ENCODE data around the gene PPP1R1C. TPM values are rescaled to one million over a fixed set of nuclear protein-coding genes. Genes with fewer than 3 reads are reported as not detected.

The PPP1R1C gene
- total RNA-seq, 1 donor from 2014 or later: 0.50 TPM

- no peaks in the 10 kb centered on the region for H3K27me3 ChIP-seq (ENCODE audit: insufficient read depth, low read length)
- no peak for DNase-seq (ENCODE audit: low read depth)
- no peak overlapping the region for H3K27ac ChIP-seq (ENCODE audit: low read depth, low read length)
- no peaks in the 10 kb centered on the region for H3K9me3 ChIP-seq (ENCODE audit: insufficient read depth, low read depth, low read length)
- peaks cover 7% of the 10 kb centered on the region for H3K4me1 Mint-ChIP-seq (ENCODE audit: low read depth, unreplicated experiment)
- H3K9me3 Mint-ChIP-seq (ENCODE audit: unreplicated experiment): no peaks in the 10 kb centered on the region
- no peak overlapping the region for H3K9ac ChIP-seq (ENCODE audit: low read length)
- FAIRE-seq: no peak
- H2AFZ ChIP-seq (ENCODE audit: low read depth, low read length): no peak overlapping the region
- H3K79me2 ChIP-seq (ENCODE audit: insufficient read depth, low read length): no peaks in the 10 kb centered on the region
- H3K27me3 Mint-ChIP-seq (ENCODE audit: low read depth, unreplicated experiment): no peaks in the 10 kb centered on the region
- no peak overlapping the region for H3K4me2 ChIP-seq (ENCODE audit: low read length)
- no peak for TF ChIP-seq EZH2 (IDR thresholded peaks at IDR 0.05; ENCODE audit: insufficient read depth, low read length)
- TF ChIP-seq, protein P1, sequence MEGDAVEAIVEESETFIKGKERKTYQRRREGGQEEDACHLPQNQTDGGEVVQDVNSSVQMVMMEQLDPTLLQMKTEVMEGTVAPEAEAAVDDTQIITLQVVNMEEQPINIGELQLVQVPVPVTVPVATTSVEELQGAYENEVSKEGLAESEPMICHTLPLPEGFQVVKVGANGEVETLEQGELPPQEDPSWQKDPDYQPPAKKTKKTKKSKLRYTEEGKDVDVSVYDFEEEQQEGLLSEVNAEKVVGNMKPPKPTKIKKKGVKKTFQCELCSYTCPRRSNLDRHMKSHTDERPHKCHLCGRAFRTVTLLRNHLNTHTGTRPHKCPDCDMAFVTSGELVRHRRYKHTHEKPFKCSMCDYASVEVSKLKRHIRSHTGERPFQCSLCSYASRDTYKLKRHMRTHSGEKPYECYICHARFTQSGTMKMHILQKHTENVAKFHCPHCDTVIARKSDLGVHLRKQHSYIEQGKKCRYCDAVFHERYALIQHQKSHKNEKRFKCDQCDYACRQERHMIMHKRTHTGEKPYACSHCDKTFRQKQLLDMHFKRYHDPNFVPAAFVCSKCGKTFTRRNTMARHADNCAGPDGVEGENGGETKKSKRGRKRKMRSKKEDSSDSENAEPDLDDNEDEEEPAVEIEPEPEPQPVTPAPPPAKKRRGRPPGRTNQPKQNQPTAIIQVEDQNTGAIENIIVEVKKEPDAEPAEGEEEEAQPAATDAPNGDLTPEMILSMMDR (IDR thresholded peaks at IDR 0.05; ENCODE audit: insufficient read depth, low read depth, low read length): no peak
- no peaks in the 10 kb centered on the region for H3K36me3 Mint-ChIP-seq (ENCODE audit: low read depth, unreplicated experiment)
- H4K20me1 ChIP-seq (ENCODE audit: insufficient read depth, low read length): no peaks in the 10 kb centered on the region
- no peak overlapping the region for H3K4me3 Mint-ChIP-seq (ENCODE audit: unreplicated experiment)
- no peak overlapping the region for H3K4me3 ChIP-seq (ENCODE audit: insufficient read depth, low read depth, low read length)
- no peak overlapping the region for H3K27ac Mint-ChIP-seq (ENCODE audit: unreplicated experiment)
- no peaks in the 10 kb centered on the region for H3K4me1 ChIP-seq (ENCODE audit: insufficient read depth, low read length)
- H3K36me3 ChIP-seq (ENCODE audit: insufficient read depth, low read length): no peaks in the 10 kb centered on the region
Measured at GRCh38 chr2:181984060-181984459, 1.6 kb upstream of the PPP1R1C start.

GRCh38 chr2:181984814-181985631, 630 bp upstream of the PPP1R1C start:
- Histone ChIP-seq H3K36me3 (ENCODE audit: insufficient read depth, low read length) (no peaks in the 10 kb centered on the region), H4K20me1 (ENCODE audit: insufficient read depth, low read length) (no peaks in the 10 kb centered on the region), H3K4me3 (ENCODE audit: insufficient read depth, low read depth, low read length) (no peak overlapping the region), H3K27me3 (ENCODE audit: insufficient read depth, low read length) (no peaks in the 10 kb centered on the region), H3K79me2 (ENCODE audit: insufficient read depth, low read length) (no peaks in the 10 kb centered on the region), H3K9ac (ENCODE audit: low read length) (no peak overlapping the region), H2AFZ (ENCODE audit: low read depth, low read length) (no peak overlapping the region), H3K4me2 (ENCODE audit: low read length) (no peak overlapping the region), H3K4me1 (ENCODE audit: insufficient read depth, low read length) (no peaks in the 10 kb centered on the region), H3K9me3 (ENCODE audit: insufficient read depth, low read depth, low read length) (no peaks in the 10 kb centered on the region), H3K27ac (ENCODE audit: low read depth, low read length) (no peak overlapping the region)
- TF ChIP-seq, protein P1 (IDR thresholded peaks at IDR 0.05; ENCODE audit: insufficient read depth, low read depth, low read length): no peak
- TF ChIP-seq EZH2 (IDR thresholded peaks at IDR 0.05; ENCODE audit: insufficient read depth, low read length): no peak
- DNase-seq (ENCODE audit: low read depth) (no peak), FAIRE-seq (no peak)
- H3K4me1 Mint-ChIP-seq (ENCODE audit: low read depth, unreplicated experiment): peaks cover 7% of the 10 kb centered on the region
- no peak overlapping the region for H3K4me3 Mint-ChIP-seq (ENCODE audit: unreplicated experiment)
- no peaks in the 10 kb centered on the region for H3K36me3 Mint-ChIP-seq (ENCODE audit: low read depth, unreplicated experiment)
- no peaks in the 10 kb centered on the region for H3K27me3 Mint-ChIP-seq (ENCODE audit: low read depth, unreplicated experiment)
- H3K27ac Mint-ChIP-seq (ENCODE audit: unreplicated experiment): no peak overlapping the region
- H3K9me3 Mint-ChIP-seq (ENCODE audit: unreplicated experiment): no peaks in the 10 kb centered on the region
